ENCODE results near the gene SEMA5B.

DNA sequence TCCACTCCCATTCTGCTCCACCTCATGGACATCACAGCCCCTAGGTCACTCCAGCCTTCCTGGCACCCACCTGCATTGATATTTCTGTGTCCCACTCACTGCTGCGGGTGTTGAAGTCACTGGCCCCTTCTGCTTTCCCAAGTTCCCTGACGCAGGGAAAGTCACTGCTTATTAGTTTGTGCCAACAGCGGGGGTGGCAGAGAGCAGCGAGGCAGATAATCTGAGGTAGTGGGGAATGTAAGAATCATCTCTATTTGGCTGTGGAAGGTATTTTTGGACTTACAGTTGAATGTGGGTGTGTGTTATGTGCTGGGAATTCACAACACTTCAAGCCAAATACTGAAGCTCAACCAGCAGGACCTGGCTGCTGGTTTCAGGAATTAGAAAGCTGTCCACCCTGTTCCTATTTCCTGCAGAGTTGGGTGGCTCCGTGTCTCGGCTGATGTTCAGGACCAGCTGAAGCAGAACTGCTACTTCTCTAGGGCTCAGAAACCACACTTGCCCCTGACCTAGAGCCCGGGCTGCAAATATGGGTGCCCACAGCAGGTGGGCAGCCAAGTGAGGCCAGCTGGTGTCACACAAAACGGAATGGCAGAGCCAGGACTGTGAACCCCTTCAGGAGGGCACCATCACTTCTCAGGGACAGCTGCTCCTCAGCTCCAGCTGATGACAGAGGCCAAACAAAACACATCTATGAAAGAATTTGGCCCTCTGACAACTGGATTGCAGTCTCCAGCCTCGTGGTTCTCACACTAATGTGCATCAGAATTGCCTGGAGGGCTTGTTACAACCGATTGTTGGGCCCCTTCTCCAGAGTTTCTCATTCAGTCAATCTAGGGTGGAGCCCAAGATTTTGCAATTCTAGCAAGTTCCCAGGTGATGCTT is 57.7 kb downstream of the SEMA5B start:
- TF ChIP-seq CTCF (IDR thresholded peaks at IDR 0.05; ENCODE audit: insufficient read depth, low read length) (no peak), POLR2AphosphoS5 (IDR thresholded peaks at IDR 0.05; ENCODE audit: low read depth) (no peak), GABPA (IDR thresholded peaks at IDR 0.05; ENCODE audit: low read depth) (no peak), SPI1 (IDR thresholded peaks at IDR 0.05; ENCODE audit: borderline replicate concordance, low read depth) (no peak)

Measured in HL-60 (cell line).